GM18505 (cell line): ENCODE results near the gene KCNH4.
A peak's percentile ranks its signal among the peaks of the same experiment; 100 is the strongest.

Experiments used
- ATAC-seq: cut with Tn5 transposase; IDR thresholded peaks from one replicate; pipeline ENCODE4 v1.9.1; 2021; ENCODE audit not compliant: unreplicated experiment
- POLR2A ChIP-seq: IDR thresholded peaks from 4 replicates; pipeline ENCODE4 v1.6.1; 2011; ENCODE audit warnings: borderline replicate concordance; ENCODE audit not compliant: insufficient read depth, insufficient read length; ENCODE audit errors: extremely low read depth

The KCNH4 gene

DNA sequence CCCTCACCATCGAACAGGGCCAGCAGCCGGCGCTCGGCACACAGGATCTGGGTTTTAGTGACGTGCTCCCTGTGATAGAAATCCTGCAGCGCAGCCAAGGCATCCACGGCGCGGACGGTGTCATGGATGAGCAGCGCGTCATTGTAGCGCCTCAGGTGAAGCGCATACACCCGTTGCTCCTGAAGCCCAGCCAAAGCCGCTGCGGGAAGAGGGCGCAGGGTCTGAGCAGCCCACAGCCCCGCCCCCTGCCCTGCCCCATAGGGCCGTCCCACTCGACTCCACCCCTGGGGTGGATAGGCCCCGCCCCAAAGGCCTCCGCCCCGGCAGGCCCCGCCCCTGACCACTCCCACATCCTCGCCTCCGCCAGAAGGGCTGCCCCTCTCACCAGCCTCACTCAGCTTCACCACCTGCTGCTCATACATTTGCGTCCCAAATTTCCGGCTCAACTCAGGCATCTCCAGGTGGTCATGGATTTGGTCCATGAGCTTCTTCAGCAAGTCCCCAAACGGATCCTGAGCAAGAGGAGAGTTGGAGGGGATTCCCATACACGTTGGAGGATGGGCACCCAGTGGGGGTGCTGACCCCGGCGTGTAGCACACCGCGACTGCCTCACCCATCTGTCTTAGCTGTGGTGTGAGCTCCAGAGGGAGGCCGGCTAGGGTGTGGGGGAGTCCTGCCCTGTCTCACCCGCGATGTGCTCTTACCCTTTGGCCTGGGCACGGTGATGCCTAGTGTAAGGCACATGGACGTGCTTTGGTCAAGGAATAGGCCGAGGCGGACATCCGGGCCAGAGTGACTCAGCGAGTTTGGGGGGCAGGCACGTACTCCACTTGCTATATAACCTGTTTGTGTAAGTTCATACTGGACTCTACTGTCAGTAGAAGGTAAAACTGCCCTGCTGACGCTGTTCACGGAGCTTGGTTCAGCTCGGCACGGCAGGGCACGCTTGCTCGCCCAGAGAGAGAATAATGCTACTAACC lies 73.1 kb downstream of the KCNH4 start:
- peak; percentile 34 for TF ChIP-seq POLR2A
- peak; percentile 66 for ATAC-seq

- TF ChIP-seq POLR2A, result no peak
- no peak for ATAC-seq
Measured at GRCh38 chr17:42107124-42107523, 73.8 kb downstream of the KCNH4 start.
